ENCODE results near the gene FURIN. TPM values are rescaled to one million over a fixed set of nuclear protein-coding genes. Genes with fewer than 3 reads are reported as not detected.
A peak's percentile ranks its signal among the peaks of the same experiment; 100 is the strongest.

FURIN gene
- total RNA-seq, 1 donor from 2014 or later: 122 TPM

DNA sequence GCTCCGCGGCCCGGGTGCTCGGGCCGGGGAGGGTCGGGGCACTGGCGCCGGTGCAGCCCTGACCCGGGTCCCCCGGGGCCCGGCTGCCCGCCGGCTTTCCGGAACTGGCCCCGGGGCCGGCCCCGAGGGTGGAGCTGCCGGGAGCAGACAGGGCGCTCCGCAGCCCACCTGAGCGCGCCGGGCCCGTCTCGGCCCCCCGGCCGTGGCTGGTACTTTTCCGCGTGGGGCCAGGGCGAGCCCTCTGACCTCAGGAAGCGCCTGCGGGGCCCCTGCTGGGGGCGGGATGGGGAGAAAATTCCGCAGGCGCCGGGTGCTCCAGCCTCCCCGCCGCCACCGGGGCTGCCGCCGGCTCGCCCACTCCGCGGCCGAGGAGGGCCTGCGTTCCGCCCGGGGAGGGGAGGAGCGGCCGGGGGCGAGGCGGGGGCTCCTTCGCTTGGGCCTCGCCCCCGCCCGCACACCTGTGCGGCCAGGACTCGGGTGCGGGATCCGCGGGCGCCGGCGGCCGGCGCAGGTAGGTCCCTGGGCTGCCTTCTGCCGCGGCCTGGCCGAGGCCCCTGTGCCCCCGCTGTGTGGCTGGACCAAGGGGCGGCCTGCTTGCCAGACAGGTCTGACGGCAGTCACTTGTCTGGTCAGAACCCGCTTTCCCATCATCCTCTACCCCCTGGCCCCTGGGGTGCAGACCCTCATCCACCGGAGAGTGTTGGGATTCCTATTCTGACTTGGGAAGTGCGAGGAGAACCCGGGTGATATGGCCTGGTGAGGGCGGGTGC is 3.5 kb downstream of the FURIN start:
- no peaks in the 10 kb centered on the region for H3K27me3 Mint-ChIP-seq (ENCODE audit: low read depth, unreplicated experiment)
- no peaks in the 10 kb centered on the region for H3K9me3 ChIP-seq (ENCODE audit: insufficient read depth, low read depth, low read length)
- H3K4me3 ChIP-seq (ENCODE audit: insufficient read depth, low read depth, low read length): peak overlapping the region; percentile 77
- peaks cover 33% of the 10 kb centered on the region for H4K20me1 ChIP-seq (ENCODE audit: insufficient read depth, low read length)
- peaks cover 6% of the 10 kb centered on the region for H3K36me3 ChIP-seq (ENCODE audit: insufficient read depth, low read length)
- TF ChIP-seq EZH2 (IDR thresholded peaks at IDR 0.05; ENCODE audit: insufficient read depth, low read length): no peak
- no peak for TF ChIP-seq CTCF (IDR thresholded peaks at IDR 0.05; ENCODE audit: insufficient read depth, low read depth, low read length)
- peaks cover 38% of the 10 kb centered on the region for H3K4me1 Mint-ChIP-seq (ENCODE audit: low read depth, unreplicated experiment)
- no peaks in the 10 kb centered on the region for H3K9me3 Mint-ChIP-seq (ENCODE audit: unreplicated experiment)
- DNase-seq (ENCODE audit: low read depth): no peak
- peaks cover 8% of the 10 kb centered on the region for H3K36me3 Mint-ChIP-seq (ENCODE audit: low read depth, unreplicated experiment)
- H3K4me1 ChIP-seq (ENCODE audit: insufficient read depth, low read length): peaks cover 50% of the 10 kb centered on the region
- peak overlapping the region; percentile 90 for H3K4me3 Mint-ChIP-seq (ENCODE audit: unreplicated experiment)
- H3K27ac Mint-ChIP-seq (ENCODE audit: unreplicated experiment): peak overlapping the region; percentile 97
- peak overlapping the region; percentile 23 for H2AFZ ChIP-seq (ENCODE audit: low read depth, low read length)
- no peaks in the 10 kb centered on the region for H3K27me3 ChIP-seq (ENCODE audit: insufficient read depth, low read length)
- peak overlapping the region; percentile 80 for H3K9ac ChIP-seq (ENCODE audit: low read length)
- FAIRE-seq: no peak
- peaks cover 60% of the 10 kb centered on the region for H3K79me2 ChIP-seq (ENCODE audit: insufficient read depth, low read length)
- H3K4me2 ChIP-seq (ENCODE audit: low read length): peak overlapping the region; percentile 99
- peak overlapping the region; percentile 95 for H3K27ac ChIP-seq (ENCODE audit: low read depth, low read length)

DNA sequence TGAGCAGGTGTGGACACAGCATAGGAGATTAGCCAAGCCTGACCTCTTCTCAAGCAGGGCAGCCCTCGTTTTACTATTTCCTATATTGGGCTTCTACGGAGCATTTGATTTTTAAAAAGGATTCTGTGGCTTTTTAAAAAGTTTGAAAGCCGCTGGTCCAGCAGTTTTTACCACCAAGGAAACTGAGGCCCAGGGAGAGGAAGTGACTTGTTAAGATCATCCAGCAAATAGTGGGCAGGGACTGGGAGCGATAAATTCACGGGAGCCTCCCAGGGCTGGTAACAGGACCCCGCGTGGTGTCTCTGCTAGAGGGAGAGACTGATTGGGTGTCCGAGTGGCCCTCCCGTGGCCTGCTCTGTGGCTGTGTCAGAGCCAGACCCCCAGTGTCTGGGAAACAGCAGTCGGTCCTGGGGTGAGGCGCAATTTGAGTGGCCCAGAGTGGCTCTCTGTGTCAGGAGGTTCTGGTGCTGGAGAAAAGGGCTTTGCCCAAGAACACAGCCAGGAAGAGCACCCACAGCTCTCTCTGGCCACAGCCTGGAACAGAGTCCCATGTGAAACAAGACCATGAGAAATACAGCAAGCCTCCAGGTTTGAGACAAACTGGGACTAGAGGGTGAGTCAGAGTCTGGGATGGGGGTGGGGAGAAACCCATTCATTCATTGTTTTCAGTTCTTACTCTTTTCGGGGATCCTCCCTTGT is 4.2 kb downstream of the FURIN start:
- H3K4me1 ChIP-seq (ENCODE audit: insufficient read depth, low read length): peaks cover 50% of the 10 kb centered on the region
- peaks cover 8% of the 10 kb centered on the region for H3K36me3 Mint-ChIP-seq (ENCODE audit: low read depth, unreplicated experiment)
- H3K79me2 ChIP-seq (ENCODE audit: insufficient read depth, low read length): peaks cover 60% of the 10 kb centered on the region
- H3K27ac ChIP-seq (ENCODE audit: low read depth, low read length): peak overlapping the region; percentile 95
- peaks cover 37% of the 10 kb centered on the region for H4K20me1 ChIP-seq (ENCODE audit: insufficient read depth, low read length)
- TF ChIP-seq EZH2 (IDR thresholded peaks at IDR 0.05; ENCODE audit: insufficient read depth, low read length) (no peak), CTCF (IDR thresholded peaks at IDR 0.05; ENCODE audit: insufficient read depth, low read depth, low read length) (no peak)
- peak overlapping the region; percentile 97 for H3K27ac Mint-ChIP-seq (ENCODE audit: unreplicated experiment)
- H2AFZ ChIP-seq (ENCODE audit: low read depth, low read length): peak overlapping the region; percentile 23
- no peaks in the 10 kb centered on the region for H3K27me3 ChIP-seq (ENCODE audit: insufficient read depth, low read length)
- H3K36me3 ChIP-seq (ENCODE audit: insufficient read depth, low read length): peaks cover 9% of the 10 kb centered on the region
- H3K9me3 ChIP-seq (ENCODE audit: insufficient read depth, low read depth, low read length): no peaks in the 10 kb centered on the region
- peaks cover 38% of the 10 kb centered on the region for H3K4me1 Mint-ChIP-seq (ENCODE audit: low read depth, unreplicated experiment)
- peak overlapping the region; percentile 77 for H3K4me3 ChIP-seq (ENCODE audit: insufficient read depth, low read depth, low read length)
- peak; percentile 66 for FAIRE-seq
- peak overlapping the region; percentile 90 for H3K4me3 Mint-ChIP-seq (ENCODE audit: unreplicated experiment)
- peak overlapping the region; percentile 80 for H3K9ac ChIP-seq (ENCODE audit: low read length)
- H3K4me2 ChIP-seq (ENCODE audit: low read length): peak overlapping the region; percentile 99
- DNase-seq (ENCODE audit: low read depth): peak; percentile 81
- H3K9me3 Mint-ChIP-seq (ENCODE audit: unreplicated experiment): no peaks in the 10 kb centered on the region
- H3K27me3 Mint-ChIP-seq (ENCODE audit: low read depth, unreplicated experiment): no peaks in the 10 kb centered on the region

Measured in astrocyte (in vitro differentiated cells and primary cell).